Body of pancreas (tissue), 4 donors: ENCODE results near the gene TESK2. TPM values are rescaled to one million over a fixed set of nuclear protein-coding genes. Genes with fewer than 3 reads are reported as not detected.

ENCODE experiments used
- ATAC-seq: fragments of 150-250 bp; one replicate; pipeline ENCODE4 v1.9.1; 2016
- DNase-seq, 4 donors: peaks; one replicate each; pipeline ENCODE4 v3.0.0-alpha.2; 2019
- H3K27ac ChIP-seq, 4 donors: fragments of 200-600 bp; sonication (generic); 1 replicate in 3 of 4; 2 replicates in 1 of 4; pipeline versions ENCODE4 v1.5.1 to v1.6.1; 2016 to 2019; ENCODE audit warnings: mild to moderate bottlenecking in 1 of 4, mixed read lengths in 1 of 4, moderate library complexity in 1 of 4
- H3K27me3 ChIP-seq, 2 donors: fragments of 200-600 bp; sonication (generic); one replicate each; pipeline ENCODE4 v1.6.0; 2016; ENCODE audit warnings: mild to moderate bottlenecking in 1 of 2
- H3K36me3 ChIP-seq, 2 donors: fragments of 200-600 bp; sonication (generic); replicated peaks in 1 of 2; 2 replicates each; pipeline ENCODE4 v1.5.1; 2016; ENCODE audit warnings: low read depth in 2 of 2; ENCODE audit not compliant: insufficient read depth in 1 of 2
- H3K4me1 ChIP-seq: fragments of 200-600 bp; sonication (generic); one replicate; pipeline ENCODE4 v1.6.0; 2016
- H3K4me3 ChIP-seq, 2 donors: fragments of 200-600 bp; sonication (generic); 1 replicate in 1 of 2; 2 replicates in 1 of 2; pipeline ENCODE4 v1.5.1; 2016 to 2019
- H3K9me3 ChIP-seq, 3 donors: fragments of 200-600 bp; sonication (generic); 1 replicate in 2 of 3; 2 replicates in 1 of 3; pipeline ENCODE4 v1.5.1; 2016
- CTCF ChIP-seq, 7 experiments: fragments of 450-650 bp in 4 of 7; fragments of 200-600 bp in 3 of 7; sonication (generic) in 3 of 7; IDR thresholded peaks; one replicate each; pipeline ENCODE4 v1.5.1; 2016 to 2019; ENCODE audit warnings: antibody characterized with exemption in 7 of 7
- POLR2A ChIP-seq, 3 donors: fragments of 450-650 bp; IDR thresholded peaks; one replicate each; pipeline ENCODE4 v1.6.1; 2016; ENCODE audit warnings: antibody characterized with exemption in 3 of 3, mild to moderate bottlenecking in 2 of 3
- WGBS, 2 donors: methylation state at CpG; one replicate each; pipeline ENCODE4 v1.1.5; 2017; 5-methylcytosine and 5-hydroxymethylcytosine counted together
- intact Hi-C: fragments of 100-400 bp; cut with DNase I; formaldehyde crosslinking; loops from one replicate; pipeline ENCODE4 v1.15.1; 2023
- total RNA-seq, 2 donors: library from RNA; depleted of rRNA; stranded (reverse); fragments of >200 nt; gene quantifications; one replicate each; pipeline ENCODE4 v1.1.0, GENCODE V29; 2016

The TESK2 gene
- total RNA-seq, 2 donors from 2014 or later = 0.33 to 3.6 TPM

GRCh38 chr1:45412899-45413298 lies 78.1 kb downstream of the TESK2 start:
- intact Hi-C loops = no loop called here
- no peak for DNase-seq
- H3K27me3 ChIP-seq = no peaks in the 10 kb centered on the region
- TF ChIP-seq CTCF (IDR thresholded peaks at IDR 0.05) (no peak), POLR2A (IDR thresholded peaks at IDR 0.05) (no peak)
- H3K36me3 ChIP-seq = no peaks in the 10 kb centered on the region
- 62 to 83% methylated on average over 2 of the region's 2 CpGs for WGBS, 2 donors
- no peak for ATAC-seq
- no peaks in the 10 kb centered on the region for H3K9me3 ChIP-seq
- no peak overlapping the region for H3K27ac ChIP-seq
- H3K4me3 ChIP-seq = no peak overlapping the region
- H3K4me1 ChIP-seq = no peaks in the 10 kb centered on the region

GRCh38 chr1:45411510-45411899 lies 79.5 kb downstream of the TESK2 start:
- H3K36me3 ChIP-seq = no peaks in the 10 kb centered on the region
- no peaks in the 10 kb centered on the region for H3K9me3 ChIP-seq
- 68 to 70% methylated on average over 3 of the region's 3 CpGs for WGBS, 2 donors
- DNase-seq (no peak), ATAC-seq (no peak)
- H3K4me3 ChIP-seq = no peak overlapping the region
- intact Hi-C loops = no loop called here
- TF ChIP-seq CTCF (IDR thresholded peaks at IDR 0.05) (no peak), POLR2A (IDR thresholded peaks at IDR 0.05) (no peak)
- no peak overlapping the region for H3K27ac ChIP-seq
- no peaks in the 10 kb centered on the region for H3K4me1 ChIP-seq
- no peaks in the 10 kb centered on the region for H3K27me3 ChIP-seq

GRCh38 chr1:45410850-45411509 lies 80.0 kb downstream of the TESK2 start:
- intact Hi-C loops = no loop called here
- Histone ChIP-seq H3K4me3 (no peak overlapping the region), H3K9me3 (no peaks in the 10 kb centered on the region), H3K36me3 (no peaks in the 10 kb centered on the region), H3K27ac (no peak overlapping the region), H3K4me1 (no peaks in the 10 kb centered on the region), H3K27me3 (no peaks in the 10 kb centered on the region)
- 85 to 86% methylated on average over 5 to 6 of the region's 6 CpGs for WGBS, 2 donors
- DNase-seq (no peak), ATAC-seq (no peak)
- TF ChIP-seq CTCF (IDR thresholded peaks at IDR 0.05) (no peak), POLR2A (IDR thresholded peaks at IDR 0.05) (no peak)

GRCh38 chr1:45409276-45409675 lies 81.7 kb downstream of the TESK2 start:
- WGBS, 2 donors = 76 to 89% methylated on average over 1 of the region's 1 CpG
- no peaks in the 10 kb centered on the region for H3K4me1 ChIP-seq
- H3K36me3 ChIP-seq = no peaks in the 10 kb centered on the region
- no peak overlapping the region for H3K4me3 ChIP-seq
- no peak overlapping the region for H3K27ac ChIP-seq
- H3K9me3 ChIP-seq = no peaks in the 10 kb centered on the region
- intact Hi-C loops = no loop called here
- H3K27me3 ChIP-seq = no peaks in the 10 kb centered on the region
- no peak for TF ChIP-seq POLR2A (IDR thresholded peaks at IDR 0.05)
- no peak for TF ChIP-seq CTCF (IDR thresholded peaks at IDR 0.05)
- no peak for DNase-seq
- no peak for ATAC-seq

GRCh38 chr1:45407629-45408287 lies 83.2 kb downstream of the TESK2 start:
- no peaks in the 10 kb centered on the region for H3K27me3 ChIP-seq
- no peak for TF ChIP-seq CTCF (IDR thresholded peaks at IDR 0.05)
- TF ChIP-seq POLR2A (IDR thresholded peaks at IDR 0.05) = no peak
- ATAC-seq = no peak
- H3K27ac ChIP-seq = no peak overlapping the region
- WGBS, 2 donors = 77 to 79% methylated on average over 4 of the region's 4 CpGs
- intact Hi-C loops = no loop called here
- no peak overlapping the region for H3K4me3 ChIP-seq
- no peaks in the 10 kb centered on the region for H3K9me3 ChIP-seq
- no peaks in the 10 kb centered on the region for H3K4me1 ChIP-seq
- no peaks in the 10 kb centered on the region for H3K36me3 ChIP-seq
- no peak for DNase-seq
